A549 (cell line): ENCODE results near the gene UBXN10.

Experiments used
- CTCF ChIP-seq: fragments of >200 bp; sonication (Bioruptor Twin); formaldehyde crosslinking; IDR thresholded peaks from 3 replicates; pipeline ENCODE4 v1.5.1; 2016
- E2F6 ChIP-seq: IDR thresholded peaks from 2 replicates; pipeline ENCODE4 v1.6.1; 2012; ENCODE audit warnings: low read depth, borderline replicate concordance
- EP300 ChIP-seq, 2 experiments: fragments of >200 bp; sonication (Bioruptor Twin); formaldehyde crosslinking; IDR thresholded peaks; 2 replicates in 1 of 2; 3 replicates in 1 of 2; pipeline ENCODE4 v1.6.1; 2016 to 2017
- HEYL ChIP-seq: fragments of 250-450 bp; sonication (Bioruptor Pico); IDR thresholded peaks from 2 replicates; pipeline ENCODE4 v1.8.0; 2021; ENCODE audit warnings: mild to moderate bottlenecking, moderate library complexity
- POLR2A ChIP-seq: IDR thresholded peaks from 2 replicates; pipeline ENCODE4 v1.6.1; 2012; ENCODE audit warnings: mild to moderate bottlenecking, low read length
- RAD21 ChIP-seq, 2 experiments: fragments of >200 bp in 1 of 2; sonication (Bioruptor Twin) in 1 of 2; formaldehyde crosslinking in 1 of 2; IDR thresholded peaks in 1 of 2; conservative IDR thresholded peaks in 1 of 2; 2 replicates in 1 of 2; 3 replicates in 1 of 2; pipeline ENCODE4 v1.6.1; 2012 to 2018; ENCODE audit warnings: inconsistent platforms in 1 of 2
- RCOR1 ChIP-seq: fragments of 150-350 bp; IDR thresholded peaks from 2 replicates; pipeline ENCODE4 v1.6.1; 2014; ENCODE audit warnings: antibody characterized with exemption, low read length, low read depth

GRCh38 chr1:20242890-20243479 lies 57.1 kb downstream of the UBXN10 start:
- TF ChIP-seq POLR2A (no peak), CTCF (no peak), E2F6 (no peak), RAD21 (conservative IDR thresholded peaks at IDR 0.05 in 1 of 2, IDR thresholded peaks at IDR 0.05 in 1 of 2) (no peak), HEYL (CRISPR knock-in tag) (no peak), EP300 (IDR thresholded peaks at IDR 0.05) (no peak), RCOR1 (no peak)
